HG03565 (cell line): ENCODE results near the gene NRCAM.
"Not testable (repeated sequence)": the region's sequence is repeated elsewhere in the genome, so short reads cannot be mapped to it uniquely, and the experiment has no call there.

Experiments
- ATAC-seq: cut with Tn5 transposase; IDR thresholded peaks from one replicate; pipeline ENCODE4 v1.9.1; 2021; ENCODE audit warnings: mild to moderate bottlenecking, moderate library complexity; ENCODE audit not compliant: unreplicated experiment

The NRCAM gene

DNA sequence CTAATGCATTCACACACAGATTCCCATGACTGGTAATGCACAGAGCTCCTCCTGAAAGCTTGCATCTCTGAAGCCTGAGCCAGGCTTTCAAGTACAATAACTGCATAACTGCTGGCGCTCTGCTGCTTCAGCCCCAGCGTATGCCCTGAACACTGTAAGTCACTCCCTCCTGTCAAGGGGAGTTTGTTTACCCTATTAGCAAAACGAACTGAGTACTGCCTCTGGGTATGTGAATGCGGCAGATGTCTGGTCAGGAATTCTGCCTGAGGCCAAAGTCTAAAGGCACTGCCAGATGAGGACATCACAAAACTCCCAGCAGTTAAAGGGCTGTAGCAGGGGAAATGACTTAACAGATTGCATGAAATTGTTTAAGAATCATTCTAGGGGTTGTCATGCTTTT lies 97.7 kb downstream of the NRCAM start:
- ATAC-seq = no peak

DNA sequence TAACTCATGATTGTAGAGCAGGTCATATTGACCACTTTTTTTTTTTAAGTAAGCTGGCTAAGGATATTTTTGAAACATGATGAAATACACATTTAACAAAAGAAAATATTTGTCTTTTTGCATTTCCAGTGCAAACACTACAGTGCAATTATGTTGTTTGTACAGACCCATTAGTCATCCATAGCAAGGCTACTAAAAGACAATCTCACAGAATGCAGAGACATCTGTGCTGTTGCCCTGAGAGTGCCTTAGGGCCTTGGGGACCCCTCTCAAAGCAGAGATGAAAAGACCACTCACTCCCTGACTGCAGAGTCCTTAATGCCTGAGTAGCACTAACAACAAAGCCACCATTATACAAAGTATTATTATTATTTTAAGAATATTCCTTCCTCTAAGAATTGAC lies 104.5 kb downstream of the NRCAM start:
- ATAC-seq = no peak

DNA sequence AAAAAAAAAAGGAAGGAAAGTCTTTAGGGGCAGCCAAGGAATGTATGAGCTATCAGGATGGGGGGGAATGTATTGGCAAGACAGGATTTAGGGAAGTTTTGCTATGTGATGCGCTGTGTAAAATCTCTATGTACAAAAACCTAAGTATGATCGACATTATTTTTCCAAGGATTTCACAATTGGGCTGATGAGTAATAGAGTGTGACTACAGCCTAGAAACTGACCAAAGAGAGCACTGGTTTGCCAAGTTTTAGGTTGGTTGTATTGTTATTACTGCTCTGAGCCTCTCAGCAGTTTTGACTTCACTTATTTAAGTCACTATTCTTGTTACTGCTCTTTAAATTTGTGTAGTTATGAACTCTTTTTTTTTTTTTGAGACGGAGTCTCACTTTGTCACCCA lies 107.3 kb downstream of the NRCAM start:
- ATAC-seq = no peak

- ATAC-seq = no peak
Measured at GRCh38 chr7:108347616-108348015, 108.6 kb downstream of the NRCAM start.

DNA sequence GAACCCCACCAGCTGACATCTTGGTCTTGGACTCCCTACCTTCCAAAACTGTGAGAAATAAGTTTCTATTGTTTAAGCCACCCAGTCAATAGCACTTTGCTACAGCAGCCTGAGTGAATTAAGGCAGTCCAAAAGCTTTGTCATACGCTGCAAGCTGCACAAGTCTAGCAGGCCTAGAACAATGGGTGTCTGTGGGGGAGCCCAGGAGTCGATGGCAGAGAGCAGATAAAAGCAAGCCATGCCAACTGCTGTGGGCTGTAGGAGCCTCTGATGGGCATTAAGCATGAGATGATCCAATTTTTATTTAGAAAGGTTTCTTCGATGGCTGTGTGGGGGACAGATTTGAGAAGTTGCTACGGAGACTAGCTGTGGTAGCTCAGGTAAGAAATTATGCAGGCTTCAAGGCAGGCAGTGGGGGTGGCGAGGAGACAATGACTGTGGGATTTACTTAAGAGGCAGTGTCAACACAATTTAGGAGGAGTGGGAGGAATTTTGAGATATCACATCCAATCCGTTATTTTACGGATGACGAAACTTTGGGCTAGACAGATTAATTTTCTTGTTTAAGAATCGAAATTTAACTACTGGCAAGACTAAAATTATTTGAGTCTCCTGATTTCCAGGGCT lies 110.4 kb downstream of the NRCAM start:
- no peak for ATAC-seq

- no peak for ATAC-seq
Measured at GRCh38 chr7:108340856-108341411, 115.3 kb downstream of the NRCAM start.

GRCh38 chr7:108340406-108340805 lies 115.8 kb downstream of the NRCAM start:
- ATAC-seq = not testable (repeated sequence)

GRCh38 chr7:108335269-108335918 lies 120.8 kb downstream of the NRCAM start:
- ATAC-seq = no peak

- no peak for ATAC-seq
Measured at GRCh38 chr7:108332937-108333336, 123.3 kb downstream of the NRCAM start.

GRCh38 chr7:108331971-108332370 lies 124.3 kb downstream of the NRCAM start:
- no peak for ATAC-seq

- no peak for ATAC-seq
Measured at GRCh38 chr7:108330227-108330626, 126.0 kb downstream of the NRCAM start.

DNA sequence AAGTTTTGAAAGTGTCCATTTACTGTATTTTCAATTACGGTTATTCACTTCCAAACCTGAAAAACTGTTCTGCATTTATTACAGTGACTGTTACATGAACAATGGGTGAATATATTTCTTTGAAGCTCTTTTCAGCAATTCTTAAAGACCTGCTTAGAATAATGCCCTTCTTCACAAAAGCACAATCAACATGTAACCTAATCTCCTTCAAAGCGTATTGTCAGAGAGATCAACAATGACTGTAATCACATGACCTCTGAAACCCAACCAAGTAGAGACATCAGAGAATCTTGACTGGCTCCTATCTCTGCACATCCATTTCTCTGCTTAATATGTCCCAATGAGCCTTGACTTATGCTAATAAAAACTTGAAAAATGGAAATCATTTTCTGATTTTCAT lies 126.7 kb downstream of the NRCAM start:
- ATAC-seq = no peak

- ATAC-seq = no peak
Measured at GRCh38 chr7:108328174-108328651, 128.0 kb downstream of the NRCAM start.

DNA sequence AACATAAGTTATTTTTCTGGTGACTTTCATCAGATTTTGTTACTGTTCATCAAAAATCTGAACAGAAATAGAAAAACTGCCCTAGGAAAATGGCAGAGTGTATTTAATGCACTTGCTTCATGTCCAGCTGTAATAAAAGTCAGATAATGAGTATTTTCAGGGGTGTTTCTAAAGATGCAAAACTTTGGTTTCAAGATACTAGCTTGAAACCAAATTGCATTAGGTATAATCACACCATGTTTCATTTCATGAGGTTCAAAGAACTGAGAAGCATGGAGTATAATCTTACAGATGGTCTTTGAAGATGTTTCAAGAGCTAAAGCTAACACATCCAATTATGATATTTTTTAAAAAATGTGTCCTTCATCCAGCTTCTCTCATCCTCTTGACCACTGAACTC lies 128.9 kb downstream of the NRCAM start:
- ATAC-seq = no peak

DNA sequence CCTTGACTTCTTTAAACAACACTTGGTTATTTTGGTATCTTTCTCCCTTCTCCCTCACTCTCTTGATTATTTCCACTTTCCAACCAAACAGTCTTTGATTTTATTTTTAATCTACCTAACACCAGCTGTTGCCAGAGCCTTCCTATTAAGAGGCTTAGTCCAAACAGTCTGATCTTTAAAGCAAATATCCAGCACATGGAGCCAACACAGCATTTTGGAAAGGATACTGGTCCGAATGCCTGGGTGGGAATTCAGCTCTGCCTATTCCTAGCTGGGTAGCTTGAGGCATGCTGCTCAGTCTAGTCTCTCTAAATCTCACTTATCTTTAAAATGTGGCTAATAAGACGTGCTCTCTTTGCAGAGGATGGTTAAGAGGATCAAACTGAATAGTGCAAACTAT lies 129.3 kb downstream of the NRCAM start:
- ATAC-seq = no peak

- no peak for ATAC-seq
Measured at GRCh38 chr7:108324053-108325038, 131.9 kb downstream of the NRCAM start.

DNA sequence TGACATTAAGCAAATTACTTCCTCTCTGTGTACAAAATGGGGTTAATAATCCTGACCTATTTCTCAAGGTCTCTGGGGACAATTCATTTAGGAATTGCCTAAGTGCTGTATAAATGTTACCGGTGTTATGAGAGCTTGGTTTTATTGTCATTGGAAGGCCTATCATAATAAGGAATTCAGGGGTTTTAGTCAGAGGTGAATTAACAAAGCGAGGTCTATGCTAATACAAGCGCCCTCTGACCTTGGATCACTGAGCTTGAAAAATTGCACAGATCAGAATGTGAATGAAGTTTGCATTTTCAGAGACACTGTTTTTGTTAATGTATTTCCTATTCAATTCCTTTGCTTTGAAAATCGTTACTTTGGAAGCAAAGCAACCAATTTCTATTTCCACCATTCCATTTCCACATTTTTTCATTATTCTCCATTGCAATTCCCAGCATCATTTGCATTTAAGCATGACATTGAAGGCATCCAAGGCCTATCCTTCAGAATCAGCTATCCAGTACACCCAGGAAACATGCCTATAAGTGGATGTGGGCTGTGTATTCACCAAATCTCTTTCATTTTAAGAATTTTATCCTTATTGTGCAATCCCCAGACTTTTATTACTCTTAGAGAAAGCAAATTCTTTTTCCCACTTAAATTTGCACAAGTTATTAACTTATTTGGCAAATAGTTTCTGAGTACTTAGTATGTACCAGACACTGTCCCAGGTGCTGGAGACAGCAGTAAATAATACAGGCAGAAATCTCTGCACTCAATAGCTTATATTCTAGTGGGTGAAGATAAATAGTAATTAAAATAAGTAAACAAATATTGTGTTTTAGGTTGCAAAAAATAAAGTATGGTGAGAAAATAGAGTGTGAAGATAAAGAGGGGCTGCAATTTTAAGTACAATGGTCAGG lies 133.1 kb downstream of the NRCAM start:
- no peak for ATAC-seq

DNA sequence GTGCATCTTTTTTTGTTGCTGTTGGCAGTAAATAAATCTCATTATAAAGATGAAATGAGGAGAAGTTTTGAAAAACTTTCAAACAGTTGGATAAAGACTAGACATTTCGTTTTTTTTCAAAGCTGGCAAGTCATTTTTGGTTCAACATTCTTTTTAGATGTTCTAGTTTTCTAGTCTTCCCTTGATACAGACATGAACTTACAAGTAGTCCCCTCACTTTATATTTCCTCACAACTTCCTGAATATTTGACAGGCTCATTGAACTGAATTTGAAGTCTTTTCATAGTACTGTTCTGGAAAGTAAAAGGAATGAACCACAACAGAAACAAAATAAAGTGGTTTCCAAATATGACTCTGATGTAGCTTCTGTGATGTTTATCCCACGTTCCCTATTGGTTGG lies 134.2 kb downstream of the NRCAM start:
- ATAC-seq = no peak

DNA sequence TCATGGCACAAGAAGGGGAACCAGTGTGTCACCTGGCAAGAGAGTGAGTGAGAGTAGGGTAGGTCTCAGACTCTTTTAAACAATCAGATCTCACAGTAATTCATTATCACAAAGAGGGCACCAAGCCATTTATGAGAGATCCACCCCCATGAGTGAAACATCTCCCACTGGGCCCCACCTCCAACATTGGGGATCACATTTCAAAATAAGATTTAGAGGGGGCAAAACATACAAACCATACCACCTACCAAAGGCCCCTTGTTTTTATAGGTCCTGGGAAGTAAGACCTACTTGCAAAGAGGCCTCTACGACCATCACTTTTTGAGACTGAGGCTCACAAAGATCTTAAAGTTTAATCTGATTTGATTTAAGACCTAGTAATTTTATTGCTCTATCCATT lies 134.9 kb downstream of the NRCAM start:
- ATAC-seq = no peak

GRCh38 chr7:108316708-108317107 lies 139.5 kb downstream of the NRCAM start:
- no peak for ATAC-seq
